Testis (tissue), 2 donors: ENCODE data around the gene ABI3BP.

ENCODE experiments used
- CTCF ChIP-seq, 3 experiments: fragments of 450-650 bp in 2 of 3; fragments of 200-600 bp in 1 of 3; sonication (generic) in 1 of 3; IDR thresholded peaks; one replicate each; pipeline ENCODE4 v1.5.1; 2016 to 2019; ENCODE audit warnings: antibody characterized with exemption in 3 of 3, mild to moderate bottlenecking in 2 of 3, moderate library complexity in 1 of 3
- POLR2A ChIP-seq: fragments of 450-650 bp; IDR thresholded peaks from one replicate; pipeline ENCODE4 v1.6.1; 2017; ENCODE audit warnings: antibody characterized with exemption, mild to moderate bottlenecking, moderate library complexity

GRCh38 chr3:100710261-100710968 is 282.8 kb downstream of the ABI3BP start:
- TF ChIP-seq CTCF (IDR thresholded peaks at IDR 0.05) (no peak), POLR2A (no peak)
